ENCODE results near the gene AGO4. TPM values are rescaled to one million over a fixed set of nuclear protein-coding genes. Genes with fewer than 3 reads are reported as not detected.

Gene AGO4
- total RNA-seq, 6 donors from 2014 or later: 18.6 to 32.5 (median 26.1) TPM

DNA sequence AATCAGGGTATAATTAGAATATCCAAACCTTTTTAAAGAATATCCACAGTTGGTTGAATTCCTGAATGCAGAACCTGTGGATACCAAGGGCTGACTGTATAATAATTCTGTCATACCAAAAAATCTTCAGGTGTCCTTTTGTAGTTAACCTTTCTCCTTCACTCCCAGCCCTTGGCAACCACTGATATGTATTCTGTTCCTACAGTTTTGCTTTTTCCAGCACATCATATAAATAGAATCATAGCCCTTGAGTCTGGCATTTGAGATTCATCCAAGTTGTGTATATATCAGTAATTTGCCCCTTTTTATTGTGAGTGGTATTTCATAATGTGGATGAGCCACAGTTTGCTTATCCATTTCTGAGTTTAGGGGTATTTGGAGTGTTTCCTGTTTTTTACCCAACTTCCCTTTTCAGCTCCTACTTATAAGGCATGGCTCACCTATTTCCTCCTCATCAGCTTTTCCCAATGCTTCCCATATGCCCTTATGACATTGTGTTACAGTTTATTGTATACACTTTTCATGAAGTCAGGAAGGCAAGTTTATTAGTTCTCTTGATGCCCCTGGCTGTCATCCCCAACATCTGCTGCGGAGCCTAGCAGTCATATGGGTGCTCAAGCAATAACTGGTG, 40.2 kb downstream of the AGO4 start:
- H3K4me1 ChIP-seq: peaks cover 0 to 8% (median 5%) of the 10 kb centered on the region in 4 donors
- no peaks in the 10 kb centered on the region for H3K27me3 ChIP-seq
- no peak for ATAC-seq (ENCODE audit: low FRiP score in 2 of 2)
- TF ChIP-seq POLR2A (IDR thresholded peaks at IDR 0.05) (no peak), POLR2AphosphoS5 (IDR thresholded peaks at IDR 0.05) (no peak), EP300 (IDR thresholded peaks at IDR 0.05) (no peak)
- TF ChIP-seq, protein P1, sequence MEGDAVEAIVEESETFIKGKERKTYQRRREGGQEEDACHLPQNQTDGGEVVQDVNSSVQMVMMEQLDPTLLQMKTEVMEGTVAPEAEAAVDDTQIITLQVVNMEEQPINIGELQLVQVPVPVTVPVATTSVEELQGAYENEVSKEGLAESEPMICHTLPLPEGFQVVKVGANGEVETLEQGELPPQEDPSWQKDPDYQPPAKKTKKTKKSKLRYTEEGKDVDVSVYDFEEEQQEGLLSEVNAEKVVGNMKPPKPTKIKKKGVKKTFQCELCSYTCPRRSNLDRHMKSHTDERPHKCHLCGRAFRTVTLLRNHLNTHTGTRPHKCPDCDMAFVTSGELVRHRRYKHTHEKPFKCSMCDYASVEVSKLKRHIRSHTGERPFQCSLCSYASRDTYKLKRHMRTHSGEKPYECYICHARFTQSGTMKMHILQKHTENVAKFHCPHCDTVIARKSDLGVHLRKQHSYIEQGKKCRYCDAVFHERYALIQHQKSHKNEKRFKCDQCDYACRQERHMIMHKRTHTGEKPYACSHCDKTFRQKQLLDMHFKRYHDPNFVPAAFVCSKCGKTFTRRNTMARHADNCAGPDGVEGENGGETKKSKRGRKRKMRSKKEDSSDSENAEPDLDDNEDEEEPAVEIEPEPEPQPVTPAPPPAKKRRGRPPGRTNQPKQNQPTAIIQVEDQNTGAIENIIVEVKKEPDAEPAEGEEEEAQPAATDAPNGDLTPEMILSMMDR (IDR thresholded peaks at IDR 0.05): no peak
- DNase-seq: no peak
- no peak overlapping the region for H3K4me3 ChIP-seq
- no peaks in the 10 kb centered on the region for H3K9me3 ChIP-seq
- peak overlapping the region in 1 of 4 donors; percentile 0 for H3K27ac ChIP-seq
- WGBS, 2 donors: 75 to 86% methylated on average over 1 of the region's 1 CpG
- H3K36me3 ChIP-seq: peaks cover 2 to 72% (median 39%) of the 10 kb centered on the region in 4 donors

- H3K4me1 ChIP-seq: peaks cover 0 to 8% (median 5%) of the 10 kb centered on the region in 4 donors
- no peak for TF ChIP-seq EP300 (IDR thresholded peaks at IDR 0.05)
- 93 to 100% methylated on average over 2 of the region's 2 CpGs for WGBS, 2 donors
- H3K4me3 ChIP-seq: no peak overlapping the region
- H3K9me3 ChIP-seq: no peaks in the 10 kb centered on the region
- no peaks in the 10 kb centered on the region for H3K27me3 ChIP-seq
- peak overlapping the region in 1 of 4 donors; percentile 15 for H3K27ac ChIP-seq
- DNase-seq (no peak), ATAC-seq (ENCODE audit: low FRiP score in 2 of 2) (no peak)
- H3K36me3 ChIP-seq: peaks cover 8 to 76% (median 47%) of the 10 kb centered on the region in 4 donors
These were observed 42.2 kb downstream of the AGO4 start for GRCh38 chr1:35850051-35850450.

GRCh38 chr1:35850716-35851115, 42.9 kb downstream of the AGO4 start:
- H3K36me3 ChIP-seq: peaks cover 8 to 78% (median 51%) of the 10 kb centered on the region in 4 donors
- peak overlapping the region in 1 of 4 donors; percentile 15 for H3K27ac ChIP-seq

GRCh38 chr1:35851132-35851869, 43.5 kb downstream of the AGO4 start:
- Histone ChIP-seq H3K4me1 (peaks cover 0 to 8% (median 5%) of the 10 kb centered on the region in 4 donors), H3K4me3 (no peak overlapping the region), H3K36me3 (peaks cover 6 to 78% (median 50%) of the 10 kb centered on the region in 4 donors), H3K9me3 (no peaks in the 10 kb centered on the region), H3K27me3 (no peaks in the 10 kb centered on the region), H3K27ac (peak overlapping the region in 2 of 4 donors; percentile 18 to 30)
- DNase-seq (no peak), ATAC-seq (ENCODE audit: low FRiP score in 2 of 2) (peak in 1 of 2 donors; percentile 21)
- TF ChIP-seq POLR2A (IDR thresholded peaks at IDR 0.05) (no peak), POLR2AphosphoS5 (IDR thresholded peaks at IDR 0.05) (no peak), EP300 (IDR thresholded peaks at IDR 0.05) (no peak)
- TF ChIP-seq, protein P1 (IDR thresholded peaks at IDR 0.05): no peak
- WGBS, 2 donors: 70 to 82% methylated on average over 3 of the region's 3 CpGs

More at GRCh38 chr1:35850716-35851115, 42.9 kb downstream of the AGO4 start:
- no peak for DNase-seq
- Histone ChIP-seq H3K4me3 (no peak overlapping the region), H3K4me1 (peaks cover 0 to 8% (median 5%) of the 10 kb centered on the region in 4 donors), H3K27me3 (no peaks in the 10 kb centered on the region), H3K9me3 (no peaks in the 10 kb centered on the region)
- no peak for ATAC-seq (ENCODE audit: low FRiP score in 2 of 2)
- TF ChIP-seq EP300 (IDR thresholded peaks at IDR 0.05) (no peak), POLR2A (IDR thresholded peaks at IDR 0.05) (no peak), POLR2AphosphoS5 (IDR thresholded peaks at IDR 0.05) (no peak)
- TF ChIP-seq, protein P1 (IDR thresholded peaks at IDR 0.05): no peak
- 85 to 86% methylated on average over 5 of the region's 5 CpGs for whole genome bisulfite sequencing, 2 donors

DNA sequence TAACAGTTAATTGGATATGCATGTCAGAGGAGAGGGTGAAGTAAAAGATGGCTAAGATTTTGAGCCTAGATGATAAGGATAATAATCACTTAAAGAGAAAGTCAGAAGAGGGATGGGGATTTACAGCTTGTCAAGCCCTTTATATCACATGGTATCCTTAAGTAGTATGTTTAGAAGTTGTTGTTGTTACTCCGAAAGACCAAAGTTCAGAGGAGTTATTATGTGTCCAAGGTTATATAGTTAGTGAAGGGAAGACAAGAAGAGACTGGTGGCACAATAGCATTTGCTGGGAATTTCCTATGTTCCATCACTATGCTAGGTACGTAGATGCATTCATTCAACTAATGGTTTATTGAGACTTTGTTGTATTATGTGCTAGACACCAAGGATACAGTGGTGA, 44.4 kb downstream of the AGO4 start:
- no peaks in the 10 kb centered on the region for H3K9me3 ChIP-seq
- 43 to 45% methylated on average over 2 of the region's 2 CpGs for WGBS, 2 donors
- no peak overlapping the region for H3K27ac ChIP-seq
- no peaks in the 10 kb centered on the region for H3K27me3 ChIP-seq
- no peak overlapping the region for H3K4me3 ChIP-seq
- no peak for ATAC-seq (ENCODE audit: low FRiP score in 2 of 2)
- H3K4me1 ChIP-seq: peaks cover 0 to 8% (median 5%) of the 10 kb centered on the region in 4 donors
- TF ChIP-seq POLR2AphosphoS5 (IDR thresholded peaks at IDR 0.05) (no peak), EP300 (IDR thresholded peaks at IDR 0.05) (no peak), POLR2A (IDR thresholded peaks at IDR 0.05) (no peak)
- TF ChIP-seq, protein P1 (IDR thresholded peaks at IDR 0.05): no peak
- H3K36me3 ChIP-seq: peaks cover 6 to 71% (median 50%) of the 10 kb centered on the region in 4 donors
- no peak for DNase-seq

Measured in upper lobe of left lung (tissue), 6 donors.